Measurements from ENCODE around the gene RCVRN.

The RCVRN gene

DNA sequence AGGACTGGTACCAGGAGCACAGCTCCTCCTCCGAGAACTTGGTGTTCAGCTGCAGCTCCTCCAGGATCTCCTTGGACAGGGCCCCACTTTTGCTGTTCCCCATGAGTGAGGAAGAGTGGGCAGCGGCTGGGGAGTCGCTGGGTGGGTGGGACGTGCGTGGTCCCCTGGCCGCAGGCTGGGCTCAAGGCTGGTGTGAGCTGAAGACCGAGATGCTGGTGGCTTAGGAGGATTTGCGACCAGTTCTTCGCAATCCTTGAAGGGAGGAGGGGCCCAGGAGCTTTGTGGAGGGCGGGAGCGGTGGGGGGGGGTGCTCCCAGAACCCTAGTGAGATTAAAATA, at the start of gene RCVRN:
Gene RCVRN, minus strand, starts transcription at position 194 of the 338 bp plus-strand sequence. Its CDS starts 91 bp downstream, at position 103.
- DNase-seq = no peak

DNA sequence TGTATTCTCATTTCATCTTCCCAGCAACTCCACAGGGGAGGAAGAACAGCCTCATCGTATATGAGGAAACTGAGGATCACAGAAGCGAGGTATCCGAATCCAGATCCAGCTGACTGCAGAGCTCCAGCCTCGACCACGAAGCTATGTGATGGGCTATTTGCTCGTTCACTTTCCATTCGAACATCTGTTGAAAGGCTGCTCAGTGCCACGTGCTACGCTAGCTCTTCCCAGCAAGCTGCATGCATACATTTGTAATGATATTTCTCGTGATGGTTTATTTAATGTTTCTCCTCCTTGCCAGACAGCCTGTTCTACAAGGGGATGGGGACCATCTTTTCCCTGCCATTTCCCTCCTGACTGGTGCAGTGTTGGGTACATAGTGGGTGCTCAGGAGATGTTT, 48.4 kb upstream of the RCVRN start:
- DNase-seq = no peak

DNA sequence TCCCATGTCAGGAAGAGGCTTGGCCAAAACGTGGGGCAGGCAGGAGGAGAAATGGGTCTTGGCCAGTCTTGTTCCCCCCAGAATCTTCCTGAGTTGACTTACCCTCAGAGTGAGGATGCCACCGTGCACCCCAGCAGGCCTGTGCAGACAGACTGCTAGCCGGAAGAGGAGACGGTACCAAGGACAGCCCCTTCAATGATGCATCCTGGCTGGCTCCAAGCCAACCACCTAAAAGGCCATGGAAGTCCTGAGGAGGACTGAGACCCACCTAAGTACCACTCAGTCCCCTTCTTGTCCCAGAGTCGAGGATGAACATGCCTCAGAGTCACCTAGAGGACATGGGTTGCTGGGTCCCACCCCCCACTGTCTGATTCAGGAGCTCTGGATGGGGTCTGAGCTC, 46.7 kb upstream of the RCVRN start:
- no peak for DNase-seq

DNA sequence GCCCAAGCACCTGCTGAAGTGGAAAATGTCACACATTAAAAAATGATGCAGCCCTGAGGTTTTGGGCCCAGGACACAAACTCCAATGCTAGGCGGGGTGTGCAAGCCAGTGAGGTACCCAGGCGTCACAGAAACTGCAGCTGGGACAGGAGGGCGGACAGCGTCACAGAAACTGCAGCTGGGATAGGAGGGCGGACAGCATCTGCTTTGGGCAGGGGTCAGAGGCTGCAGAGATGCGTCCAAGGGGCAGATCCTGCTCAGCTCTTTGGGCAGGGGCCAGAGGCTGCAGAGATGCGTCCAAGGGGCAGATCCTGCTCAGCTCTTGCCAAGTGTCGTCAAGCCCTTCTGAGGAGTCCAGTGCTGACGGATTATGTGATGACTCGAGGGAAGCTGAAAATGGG, 43.9 kb upstream of the RCVRN start:
- no peak for DNase-seq

DNA sequence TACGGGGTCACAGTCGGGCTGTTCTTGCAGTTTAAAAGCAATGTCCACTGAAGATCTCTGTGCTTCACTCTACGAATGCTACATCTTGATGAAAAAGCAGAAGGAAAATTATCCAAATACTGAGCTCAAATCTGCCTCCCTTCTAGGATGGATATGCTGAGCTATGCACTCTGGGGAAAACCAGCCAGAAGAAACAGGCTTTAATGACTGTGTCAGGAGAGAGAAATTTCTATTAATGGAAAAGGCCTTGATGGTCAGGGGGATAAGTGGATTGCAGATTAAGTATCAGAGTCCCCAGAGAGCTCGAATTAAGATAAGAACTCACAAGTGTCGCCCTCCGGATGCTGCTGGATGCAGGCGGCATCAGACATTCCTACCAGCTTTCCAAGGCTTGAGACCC, 39.6 kb upstream of the RCVRN start:
- DNase-seq = no peak

DNA sequence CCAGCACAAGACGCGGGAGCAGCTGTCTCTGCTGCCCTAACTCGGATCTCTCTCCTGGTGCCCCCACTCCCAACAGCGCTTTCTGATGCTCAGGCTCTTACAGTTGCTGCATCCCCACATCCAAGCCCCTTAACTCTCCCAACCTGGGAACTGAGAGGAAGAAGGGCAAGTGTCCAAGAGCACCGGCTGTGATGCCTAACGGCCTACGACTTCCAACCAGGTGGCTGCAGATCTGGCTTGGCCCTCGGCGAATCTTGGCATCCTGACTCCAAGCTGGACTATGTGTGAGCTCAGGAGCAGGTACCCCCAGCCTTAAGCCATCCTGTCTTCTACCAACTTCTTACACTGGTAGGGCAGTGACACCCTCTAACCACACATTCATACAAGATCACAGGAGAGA, 38.3 kb upstream of the RCVRN start:
- no peak for DNase-seq

DNA sequence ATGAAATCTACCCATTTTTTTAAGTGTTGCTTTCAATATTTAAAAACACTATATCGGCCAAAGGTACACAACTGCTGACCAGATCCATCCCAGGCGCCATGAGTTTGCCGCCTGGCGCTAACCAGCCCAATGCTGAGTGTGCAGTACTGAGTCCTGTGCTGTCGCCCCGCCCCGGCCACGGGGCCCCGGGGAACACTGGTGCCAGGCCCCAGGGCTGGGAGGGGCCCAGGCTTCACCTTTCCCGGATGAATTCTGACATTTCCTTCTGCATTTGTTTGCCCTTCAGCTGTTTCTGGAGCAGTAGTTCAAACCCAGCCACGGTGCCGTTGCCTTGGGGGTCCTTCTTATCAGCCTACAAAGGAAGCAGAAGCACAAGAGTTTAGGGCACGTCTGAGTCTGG, 37.8 kb upstream of the RCVRN start:
- DNase-seq = no peak

DNA sequence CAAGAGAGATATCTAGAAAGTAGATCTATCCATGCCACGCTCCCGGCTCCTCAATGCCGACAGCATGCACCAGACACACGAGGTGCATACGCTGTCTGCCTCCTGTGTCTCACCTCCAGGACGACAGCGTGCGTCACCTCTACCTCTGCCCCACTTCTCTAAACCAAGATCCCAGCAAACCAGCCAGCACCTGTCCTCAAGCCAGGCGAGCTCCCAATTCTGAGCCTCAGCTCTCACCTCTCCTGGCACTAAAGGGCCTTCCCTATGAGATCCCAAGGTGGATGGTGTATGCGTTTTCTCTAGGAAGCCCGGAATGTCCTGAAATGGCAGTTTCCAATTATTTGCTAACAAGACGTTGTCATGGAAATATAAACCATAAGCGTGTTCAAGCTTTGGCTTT, 36.2 kb upstream of the RCVRN start:
- DNase-seq = no peak

DNA sequence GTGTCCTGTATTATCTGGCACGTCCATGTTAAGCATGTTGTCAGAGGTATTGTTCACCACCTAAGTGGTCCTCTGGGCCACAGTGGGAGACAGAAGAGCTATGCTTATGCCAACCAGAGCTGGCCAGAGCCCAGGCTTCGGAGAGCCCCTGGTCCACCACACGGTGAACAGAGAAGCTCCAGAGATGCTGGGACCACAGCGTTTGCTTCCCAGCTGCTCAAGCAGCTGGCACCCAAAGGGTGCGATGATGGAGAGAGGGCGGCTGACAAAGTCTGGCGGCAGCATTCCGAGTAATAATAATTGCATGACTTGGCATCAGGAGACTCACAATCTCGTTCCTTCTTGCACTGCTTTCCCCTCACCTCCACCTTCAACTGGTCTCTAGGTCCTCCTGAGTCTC, 35.8 kb upstream of the RCVRN start:
- DNase-seq = no peak

DNA sequence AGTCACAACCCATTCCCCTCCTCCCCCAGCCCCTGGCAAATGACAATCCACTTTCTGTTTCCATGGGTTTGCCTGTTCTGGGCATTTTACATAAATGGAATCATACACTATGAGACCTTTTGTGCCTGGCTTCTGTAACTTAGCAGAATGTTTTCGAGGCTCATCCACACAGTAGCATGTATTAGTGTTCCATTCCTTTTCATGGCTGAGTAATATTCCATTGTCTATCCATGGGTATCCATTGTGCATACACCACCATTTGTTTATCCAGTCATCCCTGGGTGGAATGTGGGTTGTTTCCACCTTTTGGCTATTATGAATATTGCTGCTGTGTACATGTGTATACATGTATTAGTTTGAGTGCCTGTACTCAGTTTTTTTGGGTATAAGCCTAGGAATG, 33.7 kb upstream of the RCVRN start:
- no peak for DNase-seq

DNA sequence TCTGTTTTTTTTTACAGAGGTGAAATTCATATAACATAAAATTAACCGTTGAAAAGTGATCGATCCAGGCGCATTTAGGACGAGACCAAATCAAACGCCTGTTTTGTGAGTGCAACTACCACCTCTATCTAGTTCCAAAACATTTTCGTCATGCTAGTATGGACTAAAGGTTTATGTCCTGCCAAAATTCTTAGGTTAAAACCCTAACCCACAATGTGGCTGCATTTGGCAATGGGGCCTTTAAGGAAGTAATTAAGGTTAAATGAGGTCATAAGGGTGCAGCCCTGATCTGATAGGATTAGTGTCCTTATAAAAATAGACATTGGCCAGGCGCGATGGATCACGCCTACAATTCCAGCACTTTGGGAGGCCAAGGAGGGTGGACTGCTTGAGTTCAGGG, 32.8 kb upstream of the RCVRN start:
- no peak for DNase-seq

DNA sequence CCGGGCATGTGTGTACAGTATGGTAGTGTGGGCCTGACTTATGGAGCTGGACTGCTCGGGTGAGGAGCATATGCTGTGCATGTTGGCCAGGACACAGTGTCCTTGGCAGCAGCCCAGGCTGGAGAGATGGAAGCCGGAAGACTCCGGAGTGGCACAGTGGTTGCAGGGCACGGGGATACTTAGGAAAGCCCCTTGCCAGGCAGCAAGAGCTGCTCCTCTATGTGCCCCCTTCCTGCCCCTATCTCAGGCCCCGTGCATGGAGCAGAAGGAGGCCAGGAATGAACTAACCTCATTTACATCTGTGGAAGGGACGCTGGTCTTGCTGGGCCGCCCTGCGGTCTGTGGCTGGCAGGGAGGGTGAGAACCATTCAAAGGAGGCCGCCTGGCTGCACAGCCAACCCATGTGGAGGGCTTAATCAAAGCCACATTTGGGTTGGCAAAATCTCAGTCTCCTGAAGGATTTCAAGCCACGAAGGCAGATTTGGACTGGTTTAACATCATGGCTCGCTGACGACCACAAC, 32.2 kb upstream of the RCVRN start:
- no peak for DNase-seq

DNA sequence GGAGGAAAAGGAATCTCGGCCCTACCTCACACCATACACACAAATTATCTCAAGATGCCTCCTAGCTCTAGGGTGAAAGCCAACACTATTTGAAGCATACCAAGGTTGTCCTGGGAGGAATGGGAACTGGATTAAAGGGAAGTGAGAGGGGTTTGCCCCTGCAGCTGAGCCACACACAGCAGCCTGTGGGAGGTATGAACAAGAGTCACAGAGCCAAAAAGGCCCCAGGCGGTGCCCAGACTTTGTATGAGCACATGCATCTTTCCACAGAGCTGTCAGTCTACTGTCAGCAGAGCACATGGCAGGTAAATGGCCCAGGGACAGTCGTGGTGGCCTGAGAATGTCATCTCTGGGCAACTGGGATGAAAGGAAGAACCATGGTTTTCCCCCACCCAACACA, 31.0 kb upstream of the RCVRN start:
- no peak for DNase-seq

DNA sequence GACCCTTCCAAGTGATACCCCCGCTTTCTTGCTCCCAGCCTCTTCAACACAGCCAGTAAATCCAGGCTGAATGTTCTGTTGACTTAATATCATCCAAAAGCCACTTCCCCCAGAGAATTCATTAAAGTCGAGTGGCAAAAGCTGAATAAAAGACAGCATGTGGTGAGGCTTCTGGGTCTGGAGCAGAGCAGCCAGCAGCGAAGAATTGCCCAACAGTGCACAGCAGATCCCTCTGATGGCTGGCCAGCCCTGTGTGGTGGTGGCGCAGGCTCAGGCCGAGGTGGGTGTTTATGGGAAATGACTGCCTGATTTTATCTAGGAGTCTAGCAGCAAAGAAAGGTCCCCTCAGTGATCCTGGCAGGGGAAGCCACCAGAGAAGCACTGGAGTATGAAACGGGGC, 30.3 kb upstream of the RCVRN start:
- DNase-seq = no peak

DNA sequence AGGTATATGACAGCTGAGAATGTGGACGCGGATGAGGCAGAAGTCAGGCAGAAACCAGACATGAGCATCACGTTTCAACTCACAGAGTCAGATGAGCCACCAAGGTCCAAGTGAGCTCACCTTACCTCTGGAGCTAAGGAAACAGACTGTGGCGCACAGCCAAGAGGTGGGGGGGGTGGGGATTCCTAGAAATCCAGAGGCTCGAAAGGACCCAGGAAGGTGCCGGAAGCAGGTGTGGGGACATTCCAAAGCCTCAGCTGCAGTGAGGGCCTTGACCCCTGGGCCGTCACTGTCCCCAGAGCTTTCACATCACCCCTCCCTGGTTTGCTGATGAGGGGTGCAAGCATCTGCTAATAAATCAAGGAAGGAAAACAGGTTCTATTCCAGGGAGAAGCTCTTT, 29.3 kb upstream of the RCVRN start:
- no peak for DNase-seq

DNA sequence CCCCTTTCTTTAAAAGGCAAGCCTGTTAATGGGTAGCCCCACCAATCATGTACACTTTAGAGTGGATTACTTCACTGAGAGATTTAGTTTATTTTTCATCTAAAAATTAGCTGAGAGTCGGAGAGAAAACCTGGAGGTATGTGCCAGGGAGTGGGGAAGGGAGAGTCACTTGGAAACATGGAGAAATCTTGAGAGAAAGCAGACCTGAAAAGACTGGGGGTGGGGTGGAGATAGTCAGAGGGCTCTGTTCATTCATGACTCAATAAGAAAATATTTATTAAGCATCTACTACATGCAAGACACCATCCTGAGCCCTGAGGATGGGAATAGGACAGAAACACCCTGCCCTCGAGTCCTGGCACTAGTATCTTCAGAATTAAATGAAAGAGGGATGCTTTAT, 27.4 kb upstream of the RCVRN start:
- DNase-seq = no peak

DNA sequence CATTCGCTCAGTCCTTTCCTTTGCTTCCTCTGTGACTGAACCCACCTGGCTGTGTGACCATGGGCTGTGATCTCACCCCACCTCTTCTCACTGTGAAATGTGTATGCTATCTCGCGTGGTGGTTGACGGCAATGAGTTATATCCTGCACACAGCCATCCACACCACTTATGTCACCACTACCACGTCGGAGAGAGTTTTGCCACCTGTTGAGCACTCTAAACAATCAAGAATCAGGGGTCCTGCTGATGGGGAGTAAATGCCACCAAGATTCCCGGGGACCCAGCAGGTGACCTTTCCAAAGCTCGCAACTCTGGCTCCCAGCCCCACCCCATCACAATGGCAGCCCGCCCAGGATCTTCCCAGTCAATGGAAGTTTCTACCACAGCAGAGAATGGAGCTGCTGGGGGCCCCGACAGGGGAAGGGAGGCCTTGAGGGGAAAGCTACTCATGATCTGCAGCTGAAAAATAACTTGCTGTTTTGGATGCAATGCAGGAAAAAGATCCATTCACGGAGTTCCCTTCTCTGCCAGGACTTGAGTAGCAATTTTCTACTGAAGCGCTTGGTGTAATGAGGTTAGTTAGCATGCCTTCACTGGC, 26.2 kb upstream of the RCVRN start:
- no peak for DNase-seq

DNA sequence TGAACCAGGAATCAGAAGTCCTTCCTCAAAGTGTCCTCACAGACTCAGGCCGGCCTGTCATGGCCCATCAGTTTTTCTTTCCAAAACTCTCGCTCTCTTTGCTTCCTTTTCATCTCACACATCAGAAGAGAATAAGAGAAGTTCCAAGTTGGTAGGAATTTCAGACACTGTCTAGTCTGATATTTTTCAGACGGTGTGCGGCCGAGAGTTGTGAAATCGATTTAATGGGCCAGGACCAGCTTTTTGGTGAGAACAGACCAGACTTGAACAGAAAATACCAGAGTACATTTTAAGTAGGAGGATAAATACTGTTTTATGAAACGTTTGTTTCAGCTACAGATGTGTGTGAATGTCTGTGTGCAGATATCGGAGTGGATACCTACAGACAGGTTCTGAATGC, 24.8 kb upstream of the RCVRN start:
- no peak for DNase-seq

DNA sequence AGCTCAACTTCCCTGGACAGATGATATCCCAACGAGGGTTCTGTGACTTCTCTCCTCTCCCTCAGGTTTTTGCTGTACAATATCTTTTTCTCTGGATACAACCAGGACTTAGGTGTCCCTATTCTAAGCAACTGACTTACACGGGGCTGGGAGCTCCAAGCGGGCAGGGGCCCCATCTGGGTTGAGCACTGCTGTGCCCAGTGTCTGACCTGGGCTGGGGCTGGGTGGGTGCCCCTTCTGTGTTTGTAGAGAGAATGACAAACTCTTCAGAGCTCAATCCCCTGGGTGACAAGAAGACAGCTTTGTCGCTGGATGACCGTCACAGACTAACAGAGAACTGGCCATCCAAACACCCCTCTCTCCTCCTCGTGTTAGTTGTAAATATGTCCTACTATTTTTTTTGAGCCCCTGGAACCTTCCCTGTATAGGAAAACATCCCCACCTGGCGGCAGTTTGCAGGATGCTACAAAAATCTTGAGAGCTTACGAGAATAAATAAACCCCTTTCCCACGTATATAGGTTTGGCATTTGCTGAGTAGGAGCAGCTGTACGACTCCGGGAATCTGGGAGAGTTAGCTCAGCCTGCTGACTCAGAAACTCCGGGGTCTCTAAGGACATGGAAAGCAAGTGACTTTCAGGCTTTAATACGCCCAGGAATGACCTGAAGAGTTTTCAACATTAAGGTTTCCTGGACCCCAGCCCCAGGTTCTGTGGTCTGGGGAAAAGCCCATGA, 23.7 kb upstream of the RCVRN start:
- no peak for DNase-seq

DNA sequence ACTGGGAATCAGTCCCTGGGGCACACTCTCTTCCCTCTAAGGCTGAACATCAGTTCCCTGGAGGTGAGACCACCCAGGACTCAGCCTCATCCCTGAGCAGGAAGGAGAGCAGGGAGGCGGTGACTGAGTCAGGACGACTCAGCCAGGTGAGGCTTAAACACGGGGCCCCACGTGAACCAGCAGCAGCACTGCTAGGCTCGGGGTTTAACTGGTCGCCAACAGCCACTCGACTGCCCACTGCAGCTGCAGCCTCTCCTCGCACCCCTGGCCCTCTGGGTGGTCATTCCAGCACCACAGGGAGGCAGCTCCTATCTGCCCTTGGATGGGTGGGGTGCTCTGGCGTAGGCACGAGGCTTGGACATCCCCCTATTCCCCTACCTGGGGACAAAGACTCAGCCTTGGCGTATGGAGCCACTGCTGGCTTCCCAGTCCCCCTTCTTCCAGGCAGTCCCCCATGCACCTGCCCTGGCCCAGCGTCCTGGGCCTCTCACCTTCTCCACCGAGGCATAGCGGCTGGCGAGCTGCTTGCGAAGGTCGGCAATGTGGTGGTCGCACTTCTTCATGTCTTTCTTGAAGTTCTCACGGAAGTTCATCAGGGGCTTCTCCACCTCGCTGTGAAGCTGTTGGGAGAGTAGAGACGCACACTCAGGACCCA, 21.2 kb upstream of the RCVRN start:
- DNase-seq = no peak

DNA sequence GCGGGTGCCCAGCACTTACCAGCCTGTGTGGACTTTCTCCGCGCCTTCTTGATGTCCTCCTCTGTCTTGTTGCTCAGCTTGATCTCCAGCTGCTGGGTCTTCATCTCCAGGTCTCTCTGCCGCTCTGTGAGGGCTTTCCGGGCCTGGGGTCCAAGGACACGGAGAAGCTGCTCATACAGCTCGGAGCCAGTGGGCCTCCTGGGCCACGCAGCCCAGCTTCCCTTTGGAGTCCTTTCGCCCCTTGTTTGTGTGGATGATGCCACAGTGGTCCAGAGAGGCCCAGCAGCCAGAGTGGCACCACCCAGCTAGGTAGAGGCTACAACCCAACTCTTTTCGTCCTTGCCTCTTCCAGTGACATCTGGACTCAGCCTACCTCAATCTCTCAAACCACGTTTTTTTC, 20.4 kb upstream of the RCVRN start:
- DNase-seq = no peak

DNA sequence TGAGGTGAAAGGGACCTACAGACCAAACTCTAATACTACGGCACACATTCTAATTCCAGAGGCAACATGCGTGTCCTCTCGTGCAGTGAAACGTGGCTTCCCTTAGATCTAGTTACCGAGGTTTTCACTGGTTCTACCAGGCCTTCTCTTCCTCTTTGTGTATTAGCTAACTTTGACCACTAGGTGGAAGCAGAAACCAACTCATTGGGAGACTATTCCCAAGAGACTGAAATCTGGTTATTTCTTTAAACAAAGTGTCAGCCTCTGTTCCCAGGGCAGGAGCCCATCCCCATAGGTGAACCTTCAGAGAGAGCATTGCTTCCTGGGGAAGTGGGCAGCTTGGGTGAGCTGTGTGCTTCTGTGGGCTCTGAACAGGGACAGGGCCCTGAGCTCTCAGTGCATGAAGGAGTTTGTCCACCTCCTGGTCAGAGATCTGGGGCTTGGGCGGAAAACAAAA, 19.7 kb upstream of the RCVRN start:
- DNase-seq = no peak

DNA sequence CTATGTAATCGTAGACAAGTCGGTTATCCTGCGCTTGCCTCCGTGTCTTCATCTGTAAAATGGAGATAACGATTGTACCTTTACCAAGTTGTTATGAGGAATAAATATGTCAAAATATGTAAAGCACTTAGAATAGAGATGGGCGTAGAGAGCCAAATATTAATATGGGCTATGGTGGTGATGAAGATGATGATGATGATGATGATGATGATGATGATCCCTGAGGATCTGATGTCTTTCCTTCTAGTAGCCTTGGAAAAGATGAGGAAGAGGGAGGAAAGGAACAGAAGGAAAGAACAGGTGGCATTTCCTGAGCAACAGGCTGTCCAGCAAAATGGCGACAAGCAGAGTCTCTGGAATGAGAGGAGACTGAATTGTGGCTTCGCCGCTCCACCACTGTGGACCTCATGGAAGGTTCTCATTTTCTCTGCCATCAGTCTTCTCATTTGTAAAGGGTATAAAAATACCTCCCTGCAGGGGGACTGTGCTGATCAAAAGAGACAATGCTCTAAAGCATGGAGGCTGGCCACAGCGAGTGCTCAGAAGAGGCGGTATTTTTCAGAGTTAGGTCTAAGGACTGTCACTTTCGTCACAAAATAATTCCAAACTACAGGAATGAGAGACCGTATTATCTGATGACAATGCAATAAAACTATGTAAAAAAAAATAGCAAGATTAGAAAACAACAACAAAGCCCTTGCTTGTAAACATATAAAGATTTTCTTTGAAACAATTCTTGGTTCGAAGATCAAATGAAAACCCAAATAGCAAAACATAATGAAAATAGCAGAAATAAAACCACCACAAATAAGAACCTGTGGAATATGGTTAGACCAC, 17.2 kb upstream of the RCVRN start:
- DNase-seq = no peak

Data from NCI-H774 (cell line).